Measurements from ENCODE around the gene LAMA1.

DNA sequence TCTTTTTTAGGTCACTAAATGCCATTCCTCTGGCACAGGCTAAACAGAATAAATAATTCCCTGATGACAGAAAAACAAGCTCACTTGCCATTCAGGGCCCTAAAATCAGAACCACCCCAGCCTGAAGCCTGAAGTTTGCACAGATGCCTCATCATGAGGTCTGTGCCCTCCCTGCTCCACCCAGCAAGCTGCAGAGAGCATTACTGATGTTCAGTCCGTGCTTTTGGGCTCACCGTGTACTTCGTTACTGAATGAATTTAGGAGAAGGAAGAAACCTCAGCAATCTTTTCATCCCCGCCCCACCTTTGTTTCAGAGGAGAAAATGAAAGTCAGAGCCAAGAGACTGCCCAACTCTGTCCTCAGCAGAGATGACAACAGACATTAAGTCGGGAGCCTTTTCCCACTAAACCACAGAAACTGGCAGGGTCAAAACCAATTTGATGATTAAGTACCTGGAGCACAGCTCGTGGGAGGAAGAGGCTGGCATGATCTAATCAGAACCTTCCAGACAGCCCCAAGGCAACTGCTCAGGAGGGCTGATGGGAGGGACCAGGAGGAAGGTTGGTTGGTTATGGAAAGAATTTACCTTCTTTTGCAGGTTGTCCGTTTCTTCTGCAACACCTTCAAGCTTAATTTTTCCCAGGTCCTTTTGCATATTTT, 122.7 kb downstream of the LAMA1 start:
- no peak for TF ChIP-seq TAF1 (IDR thresholded peaks at IDR 0.05; ENCODE audit: low read depth, low read length)
- no peak for TF ChIP-seq PAX5 (IDR thresholded peaks at IDR 0.05; ENCODE audit: insufficient read depth, low read length, severe bottlenecking)
- no peak for TF ChIP-seq POLR2AphosphoS5 (IDR thresholded peaks at IDR 0.05; ENCODE audit: low read depth, low read length)
- no peak for TF ChIP-seq POLR2A (IDR thresholded peaks at IDR 0.05; ENCODE audit: low read depth, low read length)
- no peak for TF ChIP-seq SPI1 (IDR thresholded peaks at IDR 0.05; ENCODE audit: low read depth, low read length)

Data from GM12891 (cell line).